Neural progenitor cell (in vitro differentiated cells): Measurements from ENCODE around the gene SRRM4.

Experiments
- EZH2 ChIP-seq: fragments of 200-600 bp; sonication (generic); IDR thresholded peaks from 2 replicates; pipeline ENCODE4 v1.6.1; 2017; ENCODE audit warnings: antibody characterized with exemption, mild to moderate bottlenecking, moderate library complexity
- EZH2phosphoT487 ChIP-seq: fragments of 200-600 bp; sonication (generic); IDR thresholded peaks from 2 replicates; pipeline ENCODE4 v1.6.1; 2017; ENCODE audit warnings: antibody characterized with exemption
- TF ChIP-seq, protein P1 (sequence below): fragments of 200-600 bp; sonication (generic); IDR thresholded peaks from 2 replicates; pipeline ENCODE4 v1.5.1; 2017; ENCODE audit warnings: antibody characterized with exemption, mild to moderate bottlenecking

DNA sequence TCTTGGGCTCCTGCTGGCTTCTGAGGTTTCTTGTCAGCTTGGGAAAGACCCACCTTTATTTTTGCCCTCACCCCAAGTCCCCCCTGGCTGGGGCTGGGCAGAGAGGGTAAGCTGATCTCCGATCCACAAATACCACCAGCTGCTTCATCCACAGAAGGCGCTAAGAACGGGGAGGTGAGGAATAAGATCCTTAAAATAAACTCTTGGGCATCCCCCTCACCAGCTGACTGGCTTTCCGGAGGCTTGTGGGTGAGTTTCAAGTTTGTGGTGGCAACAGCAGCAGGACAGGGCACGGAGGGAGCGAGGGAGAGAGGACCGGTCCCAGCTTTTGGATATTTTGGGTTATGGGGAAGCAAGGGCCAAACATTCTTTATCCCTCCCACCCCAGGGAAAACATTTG is 176.6 kb downstream of the SRRM4 start:
- TF ChIP-seq EZH2 = no peak
- TF ChIP-seq, protein P1, sequence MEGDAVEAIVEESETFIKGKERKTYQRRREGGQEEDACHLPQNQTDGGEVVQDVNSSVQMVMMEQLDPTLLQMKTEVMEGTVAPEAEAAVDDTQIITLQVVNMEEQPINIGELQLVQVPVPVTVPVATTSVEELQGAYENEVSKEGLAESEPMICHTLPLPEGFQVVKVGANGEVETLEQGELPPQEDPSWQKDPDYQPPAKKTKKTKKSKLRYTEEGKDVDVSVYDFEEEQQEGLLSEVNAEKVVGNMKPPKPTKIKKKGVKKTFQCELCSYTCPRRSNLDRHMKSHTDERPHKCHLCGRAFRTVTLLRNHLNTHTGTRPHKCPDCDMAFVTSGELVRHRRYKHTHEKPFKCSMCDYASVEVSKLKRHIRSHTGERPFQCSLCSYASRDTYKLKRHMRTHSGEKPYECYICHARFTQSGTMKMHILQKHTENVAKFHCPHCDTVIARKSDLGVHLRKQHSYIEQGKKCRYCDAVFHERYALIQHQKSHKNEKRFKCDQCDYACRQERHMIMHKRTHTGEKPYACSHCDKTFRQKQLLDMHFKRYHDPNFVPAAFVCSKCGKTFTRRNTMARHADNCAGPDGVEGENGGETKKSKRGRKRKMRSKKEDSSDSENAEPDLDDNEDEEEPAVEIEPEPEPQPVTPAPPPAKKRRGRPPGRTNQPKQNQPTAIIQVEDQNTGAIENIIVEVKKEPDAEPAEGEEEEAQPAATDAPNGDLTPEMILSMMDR = no peak
- TF ChIP-seq EZH2phosphoT487 = no peak
